ENCODE data around the gene CAMSAP2. TPM values are rescaled to one million over a fixed set of nuclear protein-coding genes. Genes with fewer than 3 reads are reported as not detected.

Gene CAMSAP2
- total and polyA plus RNA-seq, 2 of the 4 experiments (the other 2 are of a cell fraction): 8.3 to 29.4 TPM

- H3K23ac ChIP-seq (ENCODE audit: low read depth, low read length): no peak overlapping the region
- no peaks in the 10 kb centered on the region for H3K79me1 ChIP-seq (ENCODE audit: low read depth in 1 of 2, low read length in 2 of 2)
- H2BK5ac ChIP-seq (ENCODE audit: low read depth, low read length, poor library complexity, severe bottlenecking): no peak overlapping the region
- BruUV-seq (replicated peaks): no TSS peak
- WGBS, 2 experiments (ENCODE audit: extremely low coverage in 2 of 2, insufficient read length in 1 of 2): 8% methylated on average over 46 of the region's 66 CpGs; no CpG with 5 or more reads in 1 of the 2 experiments
- TF ChIP-seq, protein P1, sequence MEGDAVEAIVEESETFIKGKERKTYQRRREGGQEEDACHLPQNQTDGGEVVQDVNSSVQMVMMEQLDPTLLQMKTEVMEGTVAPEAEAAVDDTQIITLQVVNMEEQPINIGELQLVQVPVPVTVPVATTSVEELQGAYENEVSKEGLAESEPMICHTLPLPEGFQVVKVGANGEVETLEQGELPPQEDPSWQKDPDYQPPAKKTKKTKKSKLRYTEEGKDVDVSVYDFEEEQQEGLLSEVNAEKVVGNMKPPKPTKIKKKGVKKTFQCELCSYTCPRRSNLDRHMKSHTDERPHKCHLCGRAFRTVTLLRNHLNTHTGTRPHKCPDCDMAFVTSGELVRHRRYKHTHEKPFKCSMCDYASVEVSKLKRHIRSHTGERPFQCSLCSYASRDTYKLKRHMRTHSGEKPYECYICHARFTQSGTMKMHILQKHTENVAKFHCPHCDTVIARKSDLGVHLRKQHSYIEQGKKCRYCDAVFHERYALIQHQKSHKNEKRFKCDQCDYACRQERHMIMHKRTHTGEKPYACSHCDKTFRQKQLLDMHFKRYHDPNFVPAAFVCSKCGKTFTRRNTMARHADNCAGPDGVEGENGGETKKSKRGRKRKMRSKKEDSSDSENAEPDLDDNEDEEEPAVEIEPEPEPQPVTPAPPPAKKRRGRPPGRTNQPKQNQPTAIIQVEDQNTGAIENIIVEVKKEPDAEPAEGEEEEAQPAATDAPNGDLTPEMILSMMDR (conservative IDR thresholded peaks at IDR 0.05; ENCODE audit: low read depth, low read length): no peak
- no peak for TF ChIP-seq MXI1 (IDR thresholded peaks at IDR 0.05; ENCODE audit: borderline replicate concordance, low read depth, low read length)
- TF ChIP-seq RAD21 (IDR thresholded peaks at IDR 0.05; ENCODE audit: low read length): no peak
- TF ChIP-seq, protein P2, sequence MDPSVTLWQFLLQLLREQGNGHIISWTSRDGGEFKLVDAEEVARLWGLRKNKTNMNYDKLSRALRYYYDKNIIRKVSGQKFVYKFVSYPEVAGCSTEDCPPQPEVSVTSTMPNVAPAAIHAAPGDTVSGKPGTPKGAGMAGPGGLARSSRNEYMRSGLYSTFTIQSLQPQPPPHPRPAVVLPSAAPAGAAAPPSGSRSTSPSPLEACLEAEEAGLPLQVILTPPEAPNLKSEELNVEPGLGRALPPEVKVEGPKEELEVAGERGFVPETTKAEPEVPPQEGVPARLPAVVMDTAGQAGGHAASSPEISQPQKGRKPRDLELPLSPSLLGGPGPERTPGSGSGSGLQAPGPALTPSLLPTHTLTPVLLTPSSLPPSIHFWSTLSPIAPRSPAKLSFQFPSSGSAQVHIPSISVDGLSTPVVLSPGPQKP (IDR thresholded peaks at IDR 0.05; ENCODE audit: borderline replicate concordance, low read depth, low read length): no peak
- no peak for TF ChIP-seq BHLHE40 (IDR thresholded peaks at IDR 0.05; ENCODE audit: low read depth, low read length)
- TF ChIP-seq POLR2A (IDR thresholded peaks at IDR 0.05; ENCODE audit: low read depth, low read length): no peak
- no peak for TF ChIP-seq CHD1 (IDR thresholded peaks at IDR 0.05; ENCODE audit: low read depth, low read length)
- no peak for TF ChIP-seq CEBPB (IDR thresholded peaks at IDR 0.05; ENCODE audit: low read depth, low read length)
- TF ChIP-seq RCOR1 (IDR thresholded peaks at IDR 0.05; ENCODE audit: insufficient replicate concordance, low read length): no peak
- peak overlapping the region; percentile 52 for H2AK9ac ChIP-seq (replicated peaks; ENCODE audit: low read depth, low read length, poor library complexity)
- H3K4me3 ChIP-seq (ENCODE audit: insufficient read depth, low read depth, low read length): no peak overlapping the region
- H2AFZ ChIP-seq (replicated peaks; ENCODE audit: low read length, poor library complexity): peak overlapping the region; percentile 82
- H3K9me1 ChIP-seq (ENCODE audit: insufficient read depth, low read length): no peaks in the 10 kb centered on the region; the same call in 1 of the 2 replicates
- no peak overlapping the region for H4K91ac ChIP-seq (ENCODE audit: insufficient read depth, low read depth, low read length)
- H3K27me3 ChIP-seq (ENCODE audit: control insufficient read depth, insufficient read depth, low read length): peaks cover 77% of the 10 kb centered on the region
- POLR2A ChIA-PET (ENCODE audit: unreplicated experiment): no interaction called here
- in situ Hi-C loops (cut with MboI; ENCODE audit: low sequenced_read_pairs) (no loop called here), intact Hi-C loops (cut with micrococcal nuclease) (no loop called here), dilution Hi-C loops (cut with HindIII; ENCODE audit: low sequenced_read_pairs, unreplicated experiment) (no loop called here)
- DNase-seq (no peak), ATAC-seq (ENCODE audit: low read depth) (peak; percentile 30)
- H3K9me3 ChIP-seq (ENCODE audit: control insufficient read depth, insufficient read depth, low read length): no peaks in the 10 kb centered on the region
- no peak overlapping the region for H3K9ac ChIP-seq (ENCODE audit: low read depth, low read length)
- no peak overlapping the region for H3K27ac ChIP-seq (ENCODE audit: insufficient read depth, low read length)
- no peaks in the 10 kb centered on the region for H3K36me3 ChIP-seq (ENCODE audit: control insufficient read depth, insufficient read depth, low read length)
- H3K14ac ChIP-seq (replicated peaks; ENCODE audit: low read depth, low read length): no peak overlapping the region
- CTCF ChIA-PET: interaction anchor here (0.6 kb wide), 1 partner anchor 252 kb away, joined by 3 read pairs; no protein-coding TSS in a partner anchor
- no peak overlapping the region for H4K5ac ChIP-seq (ENCODE audit: low read depth, low read length)
- no peak overlapping the region for H3K4ac ChIP-seq (ENCODE audit: low read depth, low read length)
- no peak overlapping the region for H2BK20ac ChIP-seq (ENCODE audit: low read depth, low read length)
- peaks cover 6% of the 10 kb centered on the region for H3K4me1 ChIP-seq (ENCODE audit: control insufficient read depth, insufficient read depth, low read length)
- H2AK5ac ChIP-seq (ENCODE audit: low read depth, low read length): no peak overlapping the region
- H3K18ac ChIP-seq (ENCODE audit: low read depth, low read length): no peak overlapping the region
- H4K8ac ChIP-seq (ENCODE audit: low read depth in 2 of 2, low read length in 2 of 2): no peak overlapping the region
- H3K4me2 ChIP-seq (ENCODE audit: low read depth, low read length): peak overlapping the region; percentile 28; the same call in 1 of the 2 replicates
- H4K20me1 ChIP-seq (ENCODE audit: insufficient read depth, low read length): no peaks in the 10 kb centered on the region
- no peak overlapping the region for H2BK120ac ChIP-seq (ENCODE audit: low read depth, low read length)
- H2BK15ac ChIP-seq (ENCODE audit: low read depth, low read length): no peak overlapping the region
- no peak overlapping the region for H3K56ac ChIP-seq (ENCODE audit: extremely low read depth, insufficient read depth, low read length)
These were observed 135.1 kb downstream of the CAMSAP2 start for GRCh38 chr1:200873671-200874397.

Data from IMR-90 (cell line).